ENCODE data around the gene TAS1R1. TPM values are rescaled to one million over a fixed set of nuclear protein-coding genes. Genes with fewer than 3 reads are reported as not detected.
A peak's percentile ranks its signal among the peaks of the same experiment; 100 is the strongest.

Gene TAS1R1
- total RNA-seq, 3 donors from 2014 or later (not counting 1 experiment from before 2014, with no cell fraction given): not detected

DNA sequence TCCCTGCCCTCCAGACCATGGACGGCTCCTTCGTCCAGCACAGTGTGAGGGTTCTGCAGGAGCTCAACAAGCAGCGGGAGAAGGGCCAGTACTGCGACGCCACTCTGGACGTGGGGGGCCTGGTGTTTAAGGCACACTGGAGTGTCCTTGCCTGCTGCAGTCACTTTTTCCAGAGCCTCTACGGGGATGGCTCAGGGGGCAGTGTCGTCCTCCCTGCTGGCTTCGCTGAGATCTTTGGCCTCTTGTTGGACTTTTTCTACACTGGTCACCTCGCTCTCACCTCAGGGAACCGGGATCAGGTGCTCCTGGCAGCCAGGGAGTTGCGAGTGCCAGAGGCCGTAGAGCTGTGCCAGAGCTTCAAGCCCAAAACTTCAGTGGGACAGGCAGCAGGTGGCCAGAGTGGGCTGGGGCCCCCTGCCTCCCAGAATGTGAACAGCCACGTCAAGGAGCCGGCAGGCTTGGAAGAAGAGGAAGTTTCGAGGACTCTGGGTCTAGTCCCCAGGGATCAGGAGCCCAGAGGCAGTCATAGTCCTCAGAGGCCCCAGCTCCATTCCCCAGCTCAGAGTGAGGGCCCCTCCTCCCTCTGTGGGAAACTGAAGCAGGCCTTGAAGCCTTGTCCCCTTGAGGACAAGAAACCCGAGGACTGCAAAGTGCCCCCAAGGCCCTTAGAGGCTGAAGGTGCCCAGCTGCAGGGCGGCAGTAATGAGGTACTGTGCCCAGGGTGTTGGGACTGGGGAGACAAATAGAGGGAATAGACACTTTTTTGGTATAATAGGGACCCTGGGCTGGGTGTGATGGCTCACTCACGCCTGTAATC, 25.7 kb downstream of the TAS1R1 start:
- H3K9me3 Mint-ChIP-seq: no peaks in the 10 kb centered on the region
- H3K36me3 ChIP-seq (ENCODE audit: control insufficient read depth, insufficient read depth, low read length): no peaks in the 10 kb centered on the region
- no peaks in the 10 kb centered on the region for H3K36me3 Mint-ChIP-seq
- peaks cover 39% of the 10 kb centered on the region for H3K4me1 ChIP-seq (ENCODE audit: control insufficient read depth, insufficient read depth, low read length)
- H3K9me3 ChIP-seq (ENCODE audit: control insufficient read depth, insufficient read depth, low read length): no peaks in the 10 kb centered on the region
- intact Hi-C loops (cut with micrococcal nuclease): no loop called here
- no peaks in the 10 kb centered on the region for H3K27me3 Mint-ChIP-seq (ENCODE audit: low read depth in 2 of 2)
- peak overlapping the region; percentile 82 for H3K27ac ChIP-seq (ENCODE audit: low read length)
- no peak for ATAC-seq
- TF ChIP-seq CTCF (IDR thresholded peaks at IDR 0.05): no peak
- peak overlapping the region; percentile 93 for H3K4me3 Mint-ChIP-seq
- DNase-seq: no peak
- H3K27me3 ChIP-seq (ENCODE audit: control insufficient read depth, insufficient read depth, low read length): no peaks in the 10 kb centered on the region
- H3K4me1 Mint-ChIP-seq: peaks cover 18 to 46% of the 10 kb centered on the region in 2 donors
- peak overlapping the region; percentile 79 for H3K4me3 ChIP-seq (ENCODE audit: low read length)
- WGBS (ENCODE audit: insufficient coverage): 40% methylated on average over 19 of the region's 19 CpGs
- peak overlapping the region; percentile 94 to 99 for H3K27ac Mint-ChIP-seq

DNA sequence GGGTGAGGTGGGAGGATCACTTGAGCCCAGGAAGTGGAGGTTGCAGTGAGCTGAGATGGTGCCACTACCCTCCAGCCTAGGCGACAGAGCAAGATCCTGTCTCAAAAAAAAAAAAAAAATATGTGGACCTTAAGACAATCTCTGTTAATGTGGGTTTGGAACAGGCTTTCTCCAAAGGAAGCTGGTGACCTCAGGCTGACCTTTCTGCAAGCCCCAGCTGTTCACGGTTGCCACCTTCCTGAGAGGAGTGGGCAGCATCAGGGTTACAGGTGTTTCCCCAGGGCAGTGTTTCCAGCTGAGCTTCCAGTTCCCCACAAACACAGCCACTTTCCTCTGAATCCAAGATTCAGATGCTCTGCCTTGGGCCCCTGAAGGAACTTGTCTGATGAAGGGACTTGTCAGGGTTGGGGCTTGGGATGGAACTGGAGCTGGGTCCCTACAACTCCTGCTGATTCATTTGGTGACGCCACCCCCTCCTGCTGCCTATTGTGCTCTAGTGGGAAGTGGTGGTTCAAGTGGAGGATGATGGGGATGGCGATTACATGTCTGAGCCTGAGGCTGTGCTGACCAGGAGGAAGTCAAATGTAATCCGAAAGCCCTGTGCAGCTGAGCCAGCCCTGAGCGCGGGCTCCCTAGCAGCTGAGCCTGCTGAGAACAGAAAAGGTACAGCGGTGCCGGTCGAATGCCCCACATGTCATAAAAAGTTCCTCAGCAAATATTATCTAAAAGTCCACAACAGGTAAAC, 26.6 kb downstream of the TAS1R1 start:
- Histone ChIP-seq H3K4me1 (ENCODE audit: control insufficient read depth, insufficient read depth, low read length) (peaks cover 39% of the 10 kb centered on the region), H3K9me3 (ENCODE audit: control insufficient read depth, insufficient read depth, low read length) (no peaks in the 10 kb centered on the region), H3K27me3 (ENCODE audit: control insufficient read depth, insufficient read depth, low read length) (no peaks in the 10 kb centered on the region), H3K4me3 (ENCODE audit: low read length) (no peak overlapping the region), H3K36me3 (ENCODE audit: control insufficient read depth, insufficient read depth, low read length) (peaks cover 3% of the 10 kb centered on the region), H3K27ac (ENCODE audit: low read length) (peak overlapping the region; percentile 11)
- DNase-seq (no peak), ATAC-seq (peak in 1 of 3 donors; percentile 37)
- no peak for TF ChIP-seq CTCF (IDR thresholded peaks at IDR 0.05)
- Mint-ChIP-seq H3K4me3 (peak overlapping the region; percentile 93), H3K4me1 (peaks cover 18 to 46% of the 10 kb centered on the region in 2 donors), H3K36me3 (no peaks in the 10 kb centered on the region), H3K27ac (peak overlapping the region; percentile 94 to 99), H3K27me3 (ENCODE audit: low read depth in 2 of 2) (no peaks in the 10 kb centered on the region), H3K9me3 (no peaks in the 10 kb centered on the region)
- 57% methylated on average over 10 of the region's 10 CpGs for WGBS (ENCODE audit: insufficient coverage)
- intact Hi-C loops (cut with micrococcal nuclease): no loop called here

GRCh38 chr1:6582370-6582769, 27.3 kb downstream of the TAS1R1 start:
- Histone ChIP-seq H3K27ac (ENCODE audit: low read length) (peak overlapping the region; percentile 10), H3K4me3 (ENCODE audit: low read length) (no peak overlapping the region), H3K9me3 (ENCODE audit: control insufficient read depth, insufficient read depth, low read length) (no peaks in the 10 kb centered on the region), H3K27me3 (ENCODE audit: control insufficient read depth, insufficient read depth, low read length) (no peaks in the 10 kb centered on the region), H3K4me1 (ENCODE audit: control insufficient read depth, insufficient read depth, low read length) (peaks cover 39% of the 10 kb centered on the region), H3K36me3 (ENCODE audit: control insufficient read depth, insufficient read depth, low read length) (peaks cover 3% of the 10 kb centered on the region)
- Mint-ChIP-seq H3K36me3 (no peaks in the 10 kb centered on the region), H3K27me3 (ENCODE audit: low read depth in 2 of 2) (no peaks in the 10 kb centered on the region), H3K4me1 (peaks cover 18 to 46% of the 10 kb centered on the region in 2 donors), H3K9me3 (no peaks in the 10 kb centered on the region), H3K27ac (peak overlapping the region; percentile 94 to 99), H3K4me3 (peak overlapping the region; percentile 50)
- ATAC-seq (no peak), DNase-seq (no peak)
- WGBS (ENCODE audit: insufficient coverage): 100% methylated on average over 1 of the region's 1 CpG
- intact Hi-C loops (cut with micrococcal nuclease): no loop called here
- TF ChIP-seq CTCF (IDR thresholded peaks at IDR 0.05): no peak
